HS-5 (cell line): Measurements from ENCODE around the gene ANKRD18A.
"Not testable (repeated sequence)": the region's sequence is repeated elsewhere in the genome, so short reads cannot be mapped to it uniquely, and the experiment has no call there.

Experiments used
- DNase-seq: peaks from one replicate; pipeline ENCODE4 v3.0.0-alpha.2; 2012; ENCODE audit warnings: low read depth

The ANKRD18A gene

GRCh38 chr9:38626006-38626405, 5.6 kb upstream of the ANKRD18A start:
- DNase-seq = no peak

GRCh38 chr9:38622951-38623350, 2.6 kb upstream of the ANKRD18A start:
- no peak for DNase-seq

- no peak for DNase-seq
Observed at GRCh38 chr9:38622288-38622674, 1.9 kb upstream of the ANKRD18A start.

GRCh38 chr9:38621434-38622287, 1.3 kb upstream of the ANKRD18A start:
- no peak for DNase-seq

- no peak for DNase-seq
Observed at GRCh38 chr9:38619556-38620447, 594 bp downstream of the ANKRD18A start.

GRCh38 chr9:38598029-38598745, 22.2 kb downstream of the ANKRD18A start:
- DNase-seq = not testable (repeated sequence)

GRCh38 chr9:38595117-38595516, 25.3 kb downstream of the ANKRD18A start:
- not testable (repeated sequence) for DNase-seq

- DNase-seq = not testable (repeated sequence)
Observed at GRCh38 chr9:38591346-38592063, 28.9 kb downstream of the ANKRD18A start.

GRCh38 chr9:38583765-38584164, 36.6 kb downstream of the ANKRD18A start:
- not testable (repeated sequence) for DNase-seq

GRCh38 chr9:38580112-38580511, 40.3 kb downstream of the ANKRD18A start:
- DNase-seq = not testable (repeated sequence)

GRCh38 chr9:38576181-38576580, 44.2 kb downstream of the ANKRD18A start:
- DNase-seq = not testable (repeated sequence)

GRCh38 chr9:38566048-38566447, 54.3 kb downstream of the ANKRD18A start:
- not testable (repeated sequence) for DNase-seq

- DNase-seq = not testable (repeated sequence)
Observed at GRCh38 chr9:38565178-38565577, 55.2 kb downstream of the ANKRD18A start.

GRCh38 chr9:38563911-38564310, 56.5 kb downstream of the ANKRD18A start:
- not testable (repeated sequence) for DNase-seq

- DNase-seq = not testable (repeated sequence)
Observed at GRCh38 chr9:38561134-38561533, 59.3 kb downstream of the ANKRD18A start.

- DNase-seq = not testable (repeated sequence)
Observed at GRCh38 chr9:38559172-38559571, 61.2 kb downstream of the ANKRD18A start.

- DNase-seq = not testable (repeated sequence)
Observed at GRCh38 chr9:38557746-38558145, 62.6 kb downstream of the ANKRD18A start.

GRCh38 chr9:38554966-38555365, 65.4 kb downstream of the ANKRD18A start:
- not testable (repeated sequence) for DNase-seq

GRCh38 chr9:38553019-38553418, 67.4 kb downstream of the ANKRD18A start:
- not testable (repeated sequence) for DNase-seq

GRCh38 chr9:38546497-38547163, 73.8 kb downstream of the ANKRD18A start:
- not testable (repeated sequence) for DNase-seq

GRCh38 chr9:38540535-38540934, 79.9 kb downstream of the ANKRD18A start:
- not testable (repeated sequence) for DNase-seq
